SK-N-SH treated with all-trans-retinoic acid at 6 μM for 48 hours (cell line): ENCODE results near the gene ST14.

Experiments used
- ARNTL ChIP-seq: fragments of 450-650 bp; formaldehyde crosslinking; IDR thresholded peaks from 2 replicates; pipeline ENCODE4 v1.5.0; 2020; ENCODE audit warnings: low read depth, mild to moderate bottlenecking, moderate library complexity, borderline replicate concordance
- BACH2 ChIP-seq: fragments of 250-450 bp; sonication (Bioruptor Pico); IDR thresholded peaks from 2 replicates; pipeline ENCODE4 v1.9.0; 2021; ENCODE audit warnings: mild to moderate bottlenecking, borderline replicate concordance
- CREB5 ChIP-seq: fragments of 250-450 bp; sonication (Bioruptor Pico); IDR thresholded peaks from 2 replicates; pipeline ENCODE4 v1.5.1; 2020; ENCODE audit warnings: low read depth, mild to moderate bottlenecking, moderate library complexity
- CSDC2 ChIP-seq: fragments of 250-450 bp; sonication (Bioruptor Pico); IDR thresholded peaks from 2 replicates; pipeline ENCODE4 v1.5.0; 2020; ENCODE audit warnings: mild to moderate bottlenecking, moderate library complexity
- PATZ1 ChIP-seq: fragments of 250-450 bp; sonication (Bioruptor Pico); IDR thresholded peaks from 2 replicates; pipeline ENCODE4 v1.8.0; 2020; ENCODE audit warnings: mild to moderate bottlenecking, moderate library complexity, borderline replicate concordance
- PPARA ChIP-seq: fragments of 250-450 bp; sonication (Bioruptor Pico); IDR thresholded peaks from 2 replicates; pipeline ENCODE4 v1.5.0; 2020; ENCODE audit warnings: mild to moderate bottlenecking, borderline replicate concordance
- SNAI2 ChIP-seq: fragments of 250-450 bp; sonication (Bioruptor Pico); IDR thresholded peaks from 2 replicates; pipeline ENCODE4 v1.5.0; 2020; ENCODE audit warnings: mild to moderate bottlenecking, moderate library complexity
- ZC3H10 ChIP-seq: fragments of 250-450 bp; sonication (Bioruptor Pico); IDR thresholded peaks from 2 replicates; pipeline ENCODE4 v1.5.1; 2021; ENCODE audit warnings: mild to moderate bottlenecking, moderate library complexity
- ZFP30 ChIP-seq: fragments of 450-650 bp; formaldehyde crosslinking; IDR thresholded peaks from 2 replicates; pipeline ENCODE4 v1.5.0; 2022; ENCODE audit warnings: mild to moderate bottlenecking, moderate library complexity
- ZNF8 ChIP-seq: fragments of 450-650 bp; formaldehyde crosslinking; IDR thresholded peaks from 2 replicates; pipeline ENCODE4 v1.5.0; 2020; ENCODE audit warnings: mild to moderate bottlenecking, moderate library complexity

GRCh38 chr11:130126516-130126915, 33.1 kb upstream of the ST14 start:
- TF ChIP-seq PATZ1 (CRISPR knock-in tag), result no peak
- TF ChIP-seq ZNF8 (CRISPR knock-in tag), result no peak
- no peak for TF ChIP-seq CSDC2 (CRISPR knock-in tag)
- TF ChIP-seq ZFP30 (CRISPR knock-in tag), result no peak
- TF ChIP-seq ARNTL, result no peak
- TF ChIP-seq SNAI2 (CRISPR knock-in tag), result no peak
- TF ChIP-seq PPARA (CRISPR knock-in tag), result no peak
- TF ChIP-seq BACH2 (CRISPR knock-in tag), result no peak
- no peak for TF ChIP-seq ZC3H10
- no peak for TF ChIP-seq CREB5
